ENCODE data around the gene HS6ST1.

- TF ChIP-seq CTCF (IDR thresholded peaks at IDR 0.05) (no peak), POLR2A (IDR thresholded peaks at IDR 0.05) (no peak)
Measured at GRCh38 chr2:128261245-128262128, 57.2 kb downstream of the HS6ST1 start.

Measured in adrenal gland (tissue), 5 donors.